KOPT-K1 (cell line): ENCODE measurements around the gene PIK3CG.
"Not testable (repeated sequence)": the region's sequence is repeated elsewhere in the genome, so short reads cannot be mapped to it uniquely, and the experiment has no call there.

Experiments
- H3K27ac ChIP-seq: fragments of 200-600 bp; sonication (generic); 2 replicates; pipeline ENCODE4 v1.5.1; 2016; ENCODE audit warnings: antibody characterized with exemption, mild to moderate bottlenecking, low read depth, low read length; ENCODE audit not compliant: poor library complexity, severe bottlenecking
- H3K36me3 ChIP-seq: fragments of 200-600 bp; sonication (generic); 2 replicates; pipeline ENCODE4 v1.5.1; 2017; ENCODE audit warnings: antibody characterized with exemption, mild to moderate bottlenecking, low read length, moderate library complexity; ENCODE audit not compliant: insufficient read depth
- H3K9me3 ChIP-seq: fragments of 200-600 bp; sonication (generic); 2 replicates; pipeline ENCODE4 v1.5.1; 2017; ENCODE audit warnings: antibody characterized with exemption, low read length, mild to moderate bottlenecking; ENCODE audit not compliant: insufficient read depth, poor library complexity, severe bottlenecking

Gene PIK3CG

GRCh38 chr7:106926892-106927291 lies 61.8 kb downstream of the PIK3CG start:
- Histone ChIP-seq H3K36me3 (no peaks in the 10 kb centered on the region), H3K27ac (no peak overlapping the region), H3K9me3 (no peaks in the 10 kb centered on the region)

- H3K27ac ChIP-seq, result no peak overlapping the region
- H3K36me3 ChIP-seq, result no peaks in the 10 kb centered on the region
- no peaks in the 10 kb centered on the region for H3K9me3 ChIP-seq
Observed at GRCh38 chr7:106927536-106927935, 62.5 kb downstream of the PIK3CG start.

GRCh38 chr7:106929616-106930015 lies 64.5 kb downstream of the PIK3CG start:
- H3K9me3 ChIP-seq, H3K27ac ChIP-seq, H3K36me3 ChIP-seq: not testable (repeated sequence)

- Histone ChIP-seq H3K9me3 (no peaks in the 10 kb centered on the region), H3K27ac (no peak overlapping the region), H3K36me3 (no peaks in the 10 kb centered on the region)
Observed at GRCh38 chr7:106936236-106936635, 71.2 kb downstream of the PIK3CG start.

GRCh38 chr7:106938122-106938521 lies 73.0 kb downstream of the PIK3CG start:
- not testable (repeated sequence) for H3K36me3 ChIP-seq, H3K27ac ChIP-seq, H3K9me3 ChIP-seq

GRCh38 chr7:106938803-106939202 lies 73.7 kb downstream of the PIK3CG start:
- Histone ChIP-seq H3K9me3 (no peaks in the 10 kb centered on the region), H3K36me3 (no peaks in the 10 kb centered on the region), H3K27ac (no peak overlapping the region)

- H3K27ac ChIP-seq, result no peak overlapping the region
- no peaks in the 10 kb centered on the region for H3K36me3 ChIP-seq
- H3K9me3 ChIP-seq, result no peaks in the 10 kb centered on the region
Observed at GRCh38 chr7:106944035-106944665, 79.1 kb downstream of the PIK3CG start.

GRCh38 chr7:106947244-106947728 lies 82.2 kb downstream of the PIK3CG start:
- Histone ChIP-seq H3K36me3 (no peaks in the 10 kb centered on the region), H3K27ac (no peak overlapping the region), H3K9me3 (no peaks in the 10 kb centered on the region)

GRCh38 chr7:106952001-106952657 lies 87.0 kb downstream of the PIK3CG start:
- Histone ChIP-seq H3K27ac (no peak overlapping the region), H3K36me3 (no peaks in the 10 kb centered on the region), H3K9me3 (peaks cover 3% of the 10 kb centered on the region)

GRCh38 chr7:106952658-106953231 lies 87.7 kb downstream of the PIK3CG start:
- H3K9me3 ChIP-seq, result peaks cover 3% of the 10 kb centered on the region
- no peak overlapping the region for H3K27ac ChIP-seq
- H3K36me3 ChIP-seq, result no peaks in the 10 kb centered on the region

GRCh38 chr7:106954840-106955239 lies 89.8 kb downstream of the PIK3CG start:
- H3K27ac ChIP-seq, result no peak overlapping the region
- H3K9me3 ChIP-seq, result peaks cover 3% of the 10 kb centered on the region
- no peaks in the 10 kb centered on the region for H3K36me3 ChIP-seq

GRCh38 chr7:106955857-106956256 lies 90.8 kb downstream of the PIK3CG start:
- not testable (repeated sequence) for H3K9me3 ChIP-seq, H3K27ac ChIP-seq, H3K36me3 ChIP-seq
